Keratinocyte (primary cell): ENCODE measurements around the gene IFT22. TPM values are rescaled to one million over a fixed set of nuclear protein-coding genes. Genes with fewer than 3 reads are reported as not detected.

ENCODE experiments used
- DNase-seq: peaks from one replicate; pipeline ENCODE4 v3.0.0-alpha.2; 2011; ENCODE audit warnings: low read depth, missing footprints, low spot score
- FAIRE-seq: peaks from 2 replicates; lab custom pipeline; 2011; peaks lifted over from hg19 to GRCh38; lab: Jason Lieb, UNC
- H2AFZ ChIP-seq: 2 replicates; pipeline ENCODE4 v1.6.0; 2012; ENCODE audit warnings: low read length, control low read depth, inconsistent platforms; ENCODE audit not compliant: control insufficient read depth
- H3K27ac ChIP-seq: 2 replicates; pipeline ENCODE4 v1.5.1; 2011; ENCODE audit warnings: low read length; ENCODE audit not compliant: control insufficient read depth, insufficient read depth
- H3K27me3 ChIP-seq: 3 replicates; pipeline ENCODE4 v1.6.0; 2011; ENCODE audit warnings: low read length; ENCODE audit not compliant: control insufficient read depth, insufficient read depth; ENCODE audit errors: extremely low read depth
- H3K36me3 ChIP-seq, 2 experiments: 2 replicates in 1 of 2; 3 replicates in 1 of 2; pipeline ENCODE4 v1.5.1; 2011; ENCODE audit warnings: low read length in 2 of 2, mild to moderate bottlenecking in 1 of 2; ENCODE audit not compliant: control insufficient read depth in 2 of 2, insufficient read depth in 2 of 2; ENCODE audit errors: extremely low read depth in 1 of 2
- H3K4me1 ChIP-seq: 3 replicates; pipeline ENCODE4 v1.5.1; 2011; ENCODE audit warnings: low read length; ENCODE audit not compliant: control insufficient read depth, insufficient read depth; ENCODE audit errors: extremely low read depth
- H3K4me2 ChIP-seq: 3 replicates; pipeline ENCODE4 v1.6.0; 2011; ENCODE audit warnings: low read depth, low read length; ENCODE audit not compliant: control insufficient read depth, insufficient read depth; ENCODE audit errors: extremely low read depth
- H3K4me3 ChIP-seq, 3 experiments: fragments of 200-600 bp in 1 of 3; sonication (generic) in 1 of 3; 2 replicates in 2 of 3; 3 replicates in 1 of 3; pipeline ENCODE4 v1.5.1; 2011 to 2016; ENCODE audit warnings: low read length in 3 of 3, mild to moderate bottlenecking in 3 of 3, control low read depth in 2 of 3, inconsistent platforms in 1 of 3, low read depth in 1 of 3, mixed read lengths in 1 of 3, mixed run types in 1 of 3, moderate library complexity in 1 of 3; ENCODE audit not compliant: control insufficient read depth in 2 of 3, insufficient read depth in 2 of 3; ENCODE audit errors: extremely low read depth in 1 of 3
- H3K79me2 ChIP-seq: 2 replicates; pipeline ENCODE4 v1.6.0; 2012; ENCODE audit warnings: low read length; ENCODE audit not compliant: control insufficient read depth, insufficient read depth
- H3K9ac ChIP-seq: 3 replicates; pipeline ENCODE4 v1.6.0; 2011; ENCODE audit warnings: low read length; ENCODE audit not compliant: control insufficient read depth, insufficient read depth; ENCODE audit errors: extremely low read depth
- H3K9me1 ChIP-seq: 3 replicates; pipeline ENCODE4 v1.6.0; 2011; ENCODE audit warnings: low read length; ENCODE audit not compliant: control insufficient read depth, insufficient read depth; ENCODE audit errors: extremely low read depth
- H3K9me3 ChIP-seq: 2 replicates; pipeline ENCODE4 v1.5.1; 2012; ENCODE audit warnings: low read depth, low read length; ENCODE audit not compliant: control insufficient read depth
- H4K20me1 ChIP-seq: 3 replicates; pipeline ENCODE4 v1.6.0; 2011; ENCODE audit warnings: low read length; ENCODE audit not compliant: control insufficient read depth, insufficient read depth; ENCODE audit errors: extremely low read depth
- CTCF ChIP-seq, 3 experiments: IDR thresholded peaks in 1 of 3; conservative IDR thresholded peaks in 1 of 3; optimal IDR thresholded peaks in 1 of 3; 2 replicates in 2 of 3; 3 replicates in 1 of 3; pipeline versions ENCODE3 to v1.5.1; 2011; ENCODE audit warnings: low read length in 3 of 3, mild to moderate bottlenecking in 3 of 3, moderate library complexity in 2 of 3, control low read depth in 1 of 3, inconsistent platforms in 1 of 3; ENCODE audit not compliant: insufficient read depth in 2 of 3; ENCODE audit errors: extremely low read depth in 1 of 3
- EZH2 ChIP-seq: IDR thresholded peaks from one replicate; pipeline ENCODE4 v1.6.1; 2012; ENCODE audit warnings: inconsistent platforms, mild to moderate bottlenecking, low read length, moderate library complexity
- dilution Hi-C: fragments of 300-500 bp; cut with MboI; formaldehyde crosslinking; loops from one replicate; pipeline ENCODE4 v1.7.0; 2020; ENCODE audit warnings: low sequenced_read_pairs; ENCODE audit not compliant: extremely low pct_ligation_motif_present
- polyA plus RNA-seq, 5 experiments: library from polyadenylated mRNA; depleted of rRNA in 3 of 5; stranded (reverse) in 3 of 5; stranded (forward) in 1 of 5; unstranded in 1 of 5; fragments of >200 nt; gene quantifications; 1 replicate in 1 of 5; 2 replicates in 3 of 5; 3 replicates in 1 of 5; pipeline versions ENCODE4 v1.2.1 to v1.2.3, GENCODE V29; 2011 to 2012; ENCODE audit warnings: missing spikeins in 2 of 5, low read depth in 1 of 5, low replicate concordance in 1 of 5

IFT22 gene
- polyA plus RNA-seq, 1 donor (not counting 4 experiments of a cell fraction or from before 2014, with no cell fraction given), result 29.4 TPM

GRCh38 chr7:101328159-101328558 lies 6.5 kb upstream of the IFT22 start:
- no peaks in the 10 kb centered on the region for H3K9me1 ChIP-seq
- dilution Hi-C loops, result no loop called here
- H3K79me2 ChIP-seq, result no peaks in the 10 kb centered on the region
- no peak overlapping the region for H3K9ac ChIP-seq
- no peak overlapping the region for H2AFZ ChIP-seq
- peaks cover 5% of the 10 kb centered on the region for H3K4me1 ChIP-seq
- no peak for FAIRE-seq
- H3K36me3 ChIP-seq, result no peaks in the 10 kb centered on the region
- no peak overlapping the region for H3K27ac ChIP-seq
- no peak for DNase-seq
- H3K4me2 ChIP-seq, result no peak overlapping the region
- H3K4me3 ChIP-seq, result no peak overlapping the region
- peaks cover 3% of the 10 kb centered on the region for H4K20me1 ChIP-seq
- H3K9me3 ChIP-seq, result no peaks in the 10 kb centered on the region
- TF ChIP-seq EZH2 (no peak), CTCF (optimal IDR thresholded peaks at IDR 0.05 in 1 of 3, IDR thresholded peaks at IDR 0.05 in 1 of 3, conservative IDR thresholded peaks at IDR 0.05 in 1 of 3; ENCODE audit: extremely low read depth in 1 of 3, insufficient read depth in 2 of 3, low read length in 3 of 3) (no peak)
- no peaks in the 10 kb centered on the region for H3K27me3 ChIP-seq

- TF ChIP-seq EZH2, result no peak
- no peak for TF ChIP-seq CTCF (optimal IDR thresholded peaks at IDR 0.05 in 1 of 3, IDR thresholded peaks at IDR 0.05 in 1 of 3, conservative IDR thresholded peaks at IDR 0.05 in 1 of 3; ENCODE audit: extremely low read depth in 1 of 3, insufficient read depth in 2 of 3, low read length in 3 of 3)
- Histone ChIP-seq H3K79me2 (peaks cover 7% of the 10 kb centered on the region), H2AFZ (no peak overlapping the region), H3K36me3 (peaks cover 0 to 2% of the 10 kb centered on the region in 2 experiments), H3K4me3 (no peak overlapping the region), H3K27ac (no peak overlapping the region), H3K9me3 (no peaks in the 10 kb centered on the region), H3K4me1 (peaks cover 5% of the 10 kb centered on the region), H3K4me2 (no peak overlapping the region), H3K27me3 (no peaks in the 10 kb centered on the region), H4K20me1 (no peaks in the 10 kb centered on the region), H3K9me1 (no peaks in the 10 kb centered on the region), H3K9ac (no peak overlapping the region)
- FAIRE-seq, result no peak
- dilution Hi-C loops, result no loop called here
- DNase-seq, result no peak
Observed at GRCh38 chr7:101319401-101319800, 2.2 kb downstream of the IFT22 start.
